Cardiac muscle cell (in vitro differentiated cells and primary cell): Measurements from ENCODE around the gene GDA. TPM values are rescaled to one million over a fixed set of nuclear protein-coding genes. Genes with fewer than 3 reads are reported as not detected.

ENCODE experiments used
- DNase-seq, 2 donors: peaks; one replicate each; pipeline versions ENCODE4 v3.0.0 to v3.0.0-alpha.2; 2010 to 2017; ENCODE audit warnings: low read depth in 1 of 2, low spot score in 1 of 2
- H3K27ac ChIP-seq: fragments of 200-600 bp; sonication (generic); 2 replicates; pipeline ENCODE4 v1.5.1; 2016
- H3K27me3 ChIP-seq: fragments of 200-600 bp; sonication (generic); 2 replicates; pipeline ENCODE4 v1.6.0; 2016; ENCODE audit warnings: control low read depth
- H3K36me3 ChIP-seq: fragments of 200-600 bp; sonication (generic); 2 replicates; pipeline ENCODE4 v1.5.1; 2016; ENCODE audit warnings: control low read depth
- H3K4me1 ChIP-seq: fragments of 200-600 bp; sonication (generic); 2 replicates; pipeline ENCODE4 v1.8.1; 2017; ENCODE audit warnings: low read depth, mild to moderate bottlenecking, mixed run types
- H3K4me3 ChIP-seq: fragments of 200-600 bp; sonication (generic); 2 replicates; pipeline ENCODE4 v1.5.1; 2016; ENCODE audit warnings: mild to moderate bottlenecking
- H3K9me3 ChIP-seq: fragments of 200-600 bp; sonication (generic); 2 replicates; pipeline ENCODE4 v1.5.1; 2017; ENCODE audit warnings: low read depth, mild to moderate bottlenecking, control low read depth
- polyA plus RNA-seq: library from polyadenylated mRNA; unstranded; fragments of >200 nt; fragmentation: Nextera tagmentation; extraction: Ambion mirVana; gene quantifications from 2 replicates; pipeline ENCODE4 v1.2.1, GENCODE V29; 2016
- total RNA-seq: library from RNA; depleted of rRNA; stranded (reverse); fragments of >200 nt; gene quantifications from 2 replicates; pipeline ENCODE4 v1.2.3, GENCODE V29; 2016
- TF ChIP-seq, protein P1 (sequence below): IDR thresholded peaks from 2 replicates; pipeline ENCODE4 v1.5.1; 2012; ENCODE audit warnings: low read depth, mild to moderate bottlenecking, low read length

Gene GDA
- total and polyA plus RNA-seq, 2 experiments from 2014 or later: 0.18 to 0.59 TPM

DNA sequence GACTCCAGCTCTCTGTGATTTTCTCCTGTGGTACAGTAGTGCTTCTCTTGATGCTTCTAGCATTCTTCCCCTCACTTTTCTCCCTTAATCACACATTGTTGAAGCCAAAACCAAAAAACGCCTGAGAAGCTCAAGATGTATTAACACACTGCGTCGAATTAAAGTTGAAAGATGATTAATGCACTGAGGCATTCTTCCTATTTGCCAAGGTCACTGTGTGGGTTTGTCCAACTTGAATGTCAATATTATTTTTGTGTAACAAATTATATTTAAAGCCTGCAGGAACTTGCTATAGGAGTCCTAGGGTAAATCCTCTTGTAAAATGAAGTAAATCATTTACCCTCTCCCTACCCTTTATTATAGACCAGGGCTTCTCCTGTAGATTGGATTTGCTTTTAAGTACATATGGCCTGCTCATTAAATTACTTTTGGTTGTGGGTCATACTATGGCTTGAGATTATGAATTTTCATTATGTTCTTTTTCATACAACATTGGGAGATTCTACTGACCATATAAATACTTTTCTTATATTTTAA lies 68.1 kb downstream of the GDA start:
- TF ChIP-seq, protein P1, sequence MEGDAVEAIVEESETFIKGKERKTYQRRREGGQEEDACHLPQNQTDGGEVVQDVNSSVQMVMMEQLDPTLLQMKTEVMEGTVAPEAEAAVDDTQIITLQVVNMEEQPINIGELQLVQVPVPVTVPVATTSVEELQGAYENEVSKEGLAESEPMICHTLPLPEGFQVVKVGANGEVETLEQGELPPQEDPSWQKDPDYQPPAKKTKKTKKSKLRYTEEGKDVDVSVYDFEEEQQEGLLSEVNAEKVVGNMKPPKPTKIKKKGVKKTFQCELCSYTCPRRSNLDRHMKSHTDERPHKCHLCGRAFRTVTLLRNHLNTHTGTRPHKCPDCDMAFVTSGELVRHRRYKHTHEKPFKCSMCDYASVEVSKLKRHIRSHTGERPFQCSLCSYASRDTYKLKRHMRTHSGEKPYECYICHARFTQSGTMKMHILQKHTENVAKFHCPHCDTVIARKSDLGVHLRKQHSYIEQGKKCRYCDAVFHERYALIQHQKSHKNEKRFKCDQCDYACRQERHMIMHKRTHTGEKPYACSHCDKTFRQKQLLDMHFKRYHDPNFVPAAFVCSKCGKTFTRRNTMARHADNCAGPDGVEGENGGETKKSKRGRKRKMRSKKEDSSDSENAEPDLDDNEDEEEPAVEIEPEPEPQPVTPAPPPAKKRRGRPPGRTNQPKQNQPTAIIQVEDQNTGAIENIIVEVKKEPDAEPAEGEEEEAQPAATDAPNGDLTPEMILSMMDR: no peak
- no peak for DNase-seq

GRCh38 chr9:72220589-72220988 lies 71.3 kb downstream of the GDA start:
- no peak for DNase-seq
- Histone ChIP-seq H3K27ac (no peak overlapping the region), H3K4me1 (no peaks in the 10 kb centered on the region), H3K27me3 (no peaks in the 10 kb centered on the region), H3K4me3 (no peak overlapping the region), H3K9me3 (no peaks in the 10 kb centered on the region), H3K36me3 (no peaks in the 10 kb centered on the region)
- TF ChIP-seq, protein P1: no peak

More for the DNA sequence above, 68.1 kb downstream of the GDA start:
- Histone ChIP-seq H3K4me1 (no peaks in the 10 kb centered on the region), H3K4me3 (no peak overlapping the region), H3K27ac (no peak overlapping the region), H3K9me3 (no peaks in the 10 kb centered on the region), H3K36me3 (no peaks in the 10 kb centered on the region), H3K27me3 (no peaks in the 10 kb centered on the region)

GRCh38 chr9:72226146-72226812 lies 77.0 kb downstream of the GDA start:
- no peak for DNase-seq
- TF ChIP-seq, protein P1: no peak
- Histone ChIP-seq H3K36me3 (no peaks in the 10 kb centered on the region), H3K4me1 (no peaks in the 10 kb centered on the region), H3K9me3 (no peaks in the 10 kb centered on the region), H3K27ac (no peak overlapping the region), H3K4me3 (no peak overlapping the region), H3K27me3 (no peaks in the 10 kb centered on the region)

GRCh38 chr9:72228282-72228681 lies 79.0 kb downstream of the GDA start:
- Histone ChIP-seq H3K36me3 (no peaks in the 10 kb centered on the region), H3K9me3 (no peaks in the 10 kb centered on the region), H3K4me3 (no peak overlapping the region), H3K27me3 (no peaks in the 10 kb centered on the region), H3K27ac (no peak overlapping the region), H3K4me1 (no peaks in the 10 kb centered on the region)
- no peak for DNase-seq
- TF ChIP-seq, protein P1: no peak

GRCh38 chr9:72232778-72233177 lies 83.5 kb downstream of the GDA start:
- H3K27me3 ChIP-seq: no peaks in the 10 kb centered on the region
- H3K36me3 ChIP-seq: no peaks in the 10 kb centered on the region
- H3K9me3 ChIP-seq: no peaks in the 10 kb centered on the region
- no peaks in the 10 kb centered on the region for H3K4me1 ChIP-seq
- no peak overlapping the region for H3K4me3 ChIP-seq
- H3K27ac ChIP-seq: no peak overlapping the region
- DNase-seq: no peak
- TF ChIP-seq, protein P1: no peak
